Keratinocyte (primary cell): ENCODE measurements around the gene KIAA1191. TPM values are rescaled to one million over a fixed set of nuclear protein-coding genes. Genes with fewer than 3 reads are reported as not detected.
"Not testable (repeated sequence)": the region's sequence is repeated elsewhere in the genome, so short reads cannot be mapped to it uniquely, and the experiment has no call there.

Experiments
- DNase-seq: peaks from one replicate; pipeline ENCODE4 v3.0.0-alpha.2; 2011; ENCODE audit warnings: low read depth, missing footprints, low spot score
- FAIRE-seq: peaks from 2 replicates; lab custom pipeline; 2011; peaks lifted over from hg19 to GRCh38; lab: Jason Lieb, UNC
- H2AFZ ChIP-seq: 2 replicates; pipeline ENCODE4 v1.6.0; 2012; ENCODE audit warnings: low read length, control low read depth, inconsistent platforms; ENCODE audit not compliant: control insufficient read depth
- H3K27ac ChIP-seq: 2 replicates; pipeline ENCODE4 v1.5.1; 2011; ENCODE audit warnings: low read length; ENCODE audit not compliant: control insufficient read depth, insufficient read depth
- H3K27me3 ChIP-seq: 3 replicates; pipeline ENCODE4 v1.6.0; 2011; ENCODE audit warnings: low read length; ENCODE audit not compliant: control insufficient read depth, insufficient read depth; ENCODE audit errors: extremely low read depth
- H3K36me3 ChIP-seq, 2 experiments: 2 replicates in 1 of 2; 3 replicates in 1 of 2; pipeline ENCODE4 v1.5.1; 2011; ENCODE audit warnings: low read length in 2 of 2, mild to moderate bottlenecking in 1 of 2; ENCODE audit not compliant: control insufficient read depth in 2 of 2, insufficient read depth in 2 of 2; ENCODE audit errors: extremely low read depth in 1 of 2
- H3K4me1 ChIP-seq: 3 replicates; pipeline ENCODE4 v1.5.1; 2011; ENCODE audit warnings: low read length; ENCODE audit not compliant: control insufficient read depth, insufficient read depth; ENCODE audit errors: extremely low read depth
- H3K4me2 ChIP-seq: 3 replicates; pipeline ENCODE4 v1.6.0; 2011; ENCODE audit warnings: low read depth, low read length; ENCODE audit not compliant: control insufficient read depth, insufficient read depth; ENCODE audit errors: extremely low read depth
- H3K4me3 ChIP-seq, 3 experiments: fragments of 200-600 bp in 1 of 3; sonication (generic) in 1 of 3; 2 replicates in 2 of 3; 3 replicates in 1 of 3; pipeline ENCODE4 v1.5.1; 2011 to 2016; ENCODE audit warnings: low read length in 3 of 3, mild to moderate bottlenecking in 3 of 3, control low read depth in 2 of 3, inconsistent platforms in 1 of 3, low read depth in 1 of 3, mixed read lengths in 1 of 3, mixed run types in 1 of 3, moderate library complexity in 1 of 3; ENCODE audit not compliant: control insufficient read depth in 2 of 3, insufficient read depth in 2 of 3; ENCODE audit errors: extremely low read depth in 1 of 3
- H3K79me2 ChIP-seq: 2 replicates; pipeline ENCODE4 v1.6.0; 2012; ENCODE audit warnings: low read length; ENCODE audit not compliant: control insufficient read depth, insufficient read depth
- H3K9ac ChIP-seq: 3 replicates; pipeline ENCODE4 v1.6.0; 2011; ENCODE audit warnings: low read length; ENCODE audit not compliant: control insufficient read depth, insufficient read depth; ENCODE audit errors: extremely low read depth
- H3K9me1 ChIP-seq: 3 replicates; pipeline ENCODE4 v1.6.0; 2011; ENCODE audit warnings: low read length; ENCODE audit not compliant: control insufficient read depth, insufficient read depth; ENCODE audit errors: extremely low read depth
- H3K9me3 ChIP-seq: 2 replicates; pipeline ENCODE4 v1.5.1; 2012; ENCODE audit warnings: low read depth, low read length; ENCODE audit not compliant: control insufficient read depth
- H4K20me1 ChIP-seq: 3 replicates; pipeline ENCODE4 v1.6.0; 2011; ENCODE audit warnings: low read length; ENCODE audit not compliant: control insufficient read depth, insufficient read depth; ENCODE audit errors: extremely low read depth
- EZH2 ChIP-seq: IDR thresholded peaks from one replicate; pipeline ENCODE4 v1.6.1; 2012; ENCODE audit warnings: inconsistent platforms, mild to moderate bottlenecking, low read length, moderate library complexity
- dilution Hi-C: fragments of 300-500 bp; cut with MboI; formaldehyde crosslinking; loops from one replicate; pipeline ENCODE4 v1.7.0; 2020; ENCODE audit warnings: low sequenced_read_pairs; ENCODE audit not compliant: extremely low pct_ligation_motif_present
- polyA plus RNA-seq, 5 experiments: library from polyadenylated mRNA; depleted of rRNA in 3 of 5; stranded (reverse) in 3 of 5; stranded (forward) in 1 of 5; unstranded in 1 of 5; fragments of >200 nt; gene quantifications; 1 replicate in 1 of 5; 2 replicates in 3 of 5; 3 replicates in 1 of 5; pipeline versions ENCODE4 v1.2.1 to v1.2.3, GENCODE V29; 2011 to 2012; ENCODE audit warnings: missing spikeins in 2 of 5, low read depth in 1 of 5, low replicate concordance in 1 of 5
- small RNA-seq, 3 experiments: library from RNA; depleted of rRNA; stranded (forward); fragments of <200 nt; gene quantifications; one replicate each; pipeline ENCODE3, GENCODE V24; 2012; ENCODE audit warnings: low read depth in 3 of 3, low replicate concordance in 1 of 3; ENCODE audit not compliant: insufficient read length in 3 of 3
- TF ChIP-seq, protein P1 (sequence below), 3 experiments: IDR thresholded peaks in 1 of 3; conservative IDR thresholded peaks in 1 of 3; optimal IDR thresholded peaks in 1 of 3; 2 replicates in 2 of 3; 3 replicates in 1 of 3; pipeline versions ENCODE3 to v1.5.1; 2011; ENCODE audit warnings: low read length in 3 of 3, mild to moderate bottlenecking in 3 of 3, moderate library complexity in 2 of 3, control low read depth in 1 of 3, inconsistent platforms in 1 of 3; ENCODE audit not compliant: insufficient read depth in 2 of 3; ENCODE audit errors: extremely low read depth in 1 of 3

The KIAA1191 gene
- polyA plus RNA-seq, 1 donor (not counting 4 experiments of a cell fraction or from before 2014, with no cell fraction given): 100 TPM

DNA sequence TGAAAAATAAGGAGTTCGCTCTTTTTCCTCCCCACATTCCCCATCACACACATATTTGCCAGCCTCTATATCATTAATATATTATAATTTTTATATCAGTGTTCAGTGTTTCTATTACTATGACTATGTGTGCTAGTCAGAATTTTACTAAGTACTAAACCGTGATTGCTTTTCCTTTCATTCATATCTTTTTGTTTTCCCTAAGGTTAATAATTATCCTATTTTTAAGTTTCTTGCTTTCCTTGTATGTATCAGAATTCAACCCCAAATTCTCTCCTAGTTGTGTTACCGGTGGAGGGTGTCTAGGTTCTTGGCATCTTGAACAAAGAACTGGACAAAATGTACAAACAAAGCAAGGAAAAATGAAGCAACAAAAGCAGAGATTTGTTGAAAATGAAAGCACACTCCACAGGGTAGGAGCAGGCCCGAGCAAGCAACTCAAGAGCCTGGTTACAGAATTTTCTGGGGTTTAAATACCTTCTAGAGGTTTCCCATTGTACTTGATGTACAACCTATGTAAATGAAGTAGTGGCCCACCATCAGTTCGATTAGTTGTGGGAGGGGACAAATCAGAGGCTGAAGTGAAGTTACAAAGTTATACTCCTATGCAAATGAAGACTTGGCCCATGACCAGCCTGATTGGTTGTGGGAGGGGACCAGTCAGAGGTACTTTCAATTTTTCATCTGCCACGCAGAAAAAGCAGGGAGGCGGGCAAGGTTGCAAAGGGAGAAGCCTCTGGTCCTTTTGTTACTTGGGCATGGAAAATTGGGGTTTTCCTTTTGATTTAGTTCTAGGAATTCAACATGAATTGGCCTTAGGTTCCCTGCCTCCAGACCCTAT is 43.8 kb downstream of the KIAA1191 start:
- Histone ChIP-seq H3K36me3 (peaks cover 4% of the 10 kb centered on the region in 2 experiments), H3K79me2 (no peaks in the 10 kb centered on the region), H3K9me1 (no peaks in the 10 kb centered on the region), H2AFZ (no peak overlapping the region), H3K4me2 (no peak overlapping the region), H3K9me3 (no peaks in the 10 kb centered on the region), H3K27ac (no peak overlapping the region), H3K4me3 (no peak overlapping the region), H4K20me1 (no peaks in the 10 kb centered on the region), H3K27me3 (no peaks in the 10 kb centered on the region), H3K9ac (no peak overlapping the region), H3K4me1 (no peaks in the 10 kb centered on the region)
- dilution Hi-C loops: no loop called here
- TF ChIP-seq, protein P1, sequence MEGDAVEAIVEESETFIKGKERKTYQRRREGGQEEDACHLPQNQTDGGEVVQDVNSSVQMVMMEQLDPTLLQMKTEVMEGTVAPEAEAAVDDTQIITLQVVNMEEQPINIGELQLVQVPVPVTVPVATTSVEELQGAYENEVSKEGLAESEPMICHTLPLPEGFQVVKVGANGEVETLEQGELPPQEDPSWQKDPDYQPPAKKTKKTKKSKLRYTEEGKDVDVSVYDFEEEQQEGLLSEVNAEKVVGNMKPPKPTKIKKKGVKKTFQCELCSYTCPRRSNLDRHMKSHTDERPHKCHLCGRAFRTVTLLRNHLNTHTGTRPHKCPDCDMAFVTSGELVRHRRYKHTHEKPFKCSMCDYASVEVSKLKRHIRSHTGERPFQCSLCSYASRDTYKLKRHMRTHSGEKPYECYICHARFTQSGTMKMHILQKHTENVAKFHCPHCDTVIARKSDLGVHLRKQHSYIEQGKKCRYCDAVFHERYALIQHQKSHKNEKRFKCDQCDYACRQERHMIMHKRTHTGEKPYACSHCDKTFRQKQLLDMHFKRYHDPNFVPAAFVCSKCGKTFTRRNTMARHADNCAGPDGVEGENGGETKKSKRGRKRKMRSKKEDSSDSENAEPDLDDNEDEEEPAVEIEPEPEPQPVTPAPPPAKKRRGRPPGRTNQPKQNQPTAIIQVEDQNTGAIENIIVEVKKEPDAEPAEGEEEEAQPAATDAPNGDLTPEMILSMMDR (optimal IDR thresholded peaks at IDR 0.05 in 1 of 3, IDR thresholded peaks at IDR 0.05 in 1 of 3, conservative IDR thresholded peaks at IDR 0.05 in 1 of 3; ENCODE audit: extremely low read depth in 1 of 3, insufficient read depth in 2 of 3, low read length in 3 of 3): no peak
- TF ChIP-seq EZH2: no peak
- FAIRE-seq: no peak
- no peak for DNase-seq

DNA sequence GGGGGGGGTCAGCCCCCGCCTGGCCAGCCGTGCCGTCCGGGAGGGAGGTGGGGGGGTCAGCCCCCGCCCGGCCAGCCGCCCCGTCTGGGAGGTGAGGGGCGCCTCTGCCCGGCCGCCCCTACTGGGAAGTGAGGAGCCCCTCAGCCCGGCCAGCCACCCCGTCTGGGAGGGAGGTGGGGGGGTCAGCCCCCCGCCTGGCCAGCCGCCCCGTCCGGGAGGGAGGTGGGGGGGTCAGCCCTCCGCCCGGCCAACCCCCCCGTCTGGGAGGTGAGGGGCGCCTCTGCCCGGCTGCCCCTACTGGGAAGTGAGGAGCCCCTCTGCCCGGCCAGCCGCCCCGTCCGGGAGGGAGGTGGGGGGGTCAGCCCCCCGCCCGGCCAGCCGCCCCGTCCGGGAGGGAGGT is 56.2 kb downstream of the KIAA1191 start:
- FAIRE-seq, H3K27me3 ChIP-seq, dilution Hi-C loops, H3K9me3 ChIP-seq, H3K4me1 ChIP-seq, H3K9me1 ChIP-seq, H3K79me2 ChIP-seq, H3K27ac ChIP-seq, H3K4me3 ChIP-seq, DNase-seq, H2AFZ ChIP-seq, H3K9ac ChIP-seq, H4K20me1 ChIP-seq, H3K4me2 ChIP-seq, H3K36me3 ChIP-seq: not testable (repeated sequence)

Small RNA genes within 50 kb of the gene (small RNA-seq; reads per million reads assigned to genes)
- 0.60 to 9.0 (median 1.8) reads per million in 3 experiments for gene MIR1271

Other genes starting within 250 kb of the KIAA1191 start
- gene SIMC1, start 123.3 kb downstream of the KIAA1191 start, polyA plus RNA-seq: 3.6 to 11.4 TPM (median 5.2 TPM) in 3 replicates
- gene ARL10, start 3.7 kb upstream of the KIAA1191 start, polyA plus RNA-seq: 0.70 to 2.4 TPM (median 1.6 TPM) in 3 replicates
- gene NOP16, start 26.8 kb upstream of the KIAA1191 start, polyA plus RNA-seq: 73.3 to 101 TPM (median 96.7 TPM) in 3 replicates
- 74.6 to 91.4 TPM (median 87.9 TPM) in 3 replicates for gene HIGD2A, start 27.0 kb upstream of the KIAA1191 start, polyA plus RNA-seq
- 326 to 485 TPM (median 427 TPM) in 3 replicates for gene CLTB, start 54.8 kb upstream of the KIAA1191 start, polyA plus RNA-seq
- gene FAF2, start 86.6 kb upstream of the KIAA1191 start, polyA plus RNA-seq: 44.7 to 63.2 TPM (median 52.9 TPM) in 3 replicates
- 5.3 to 9.9 TPM (median 6.4 TPM) in 3 replicates for gene RNF44, start 175.6 kb upstream of the KIAA1191 start, polyA plus RNA-seq
- gene CDHR2, start 187.6 kb upstream of the KIAA1191 start, polyA plus RNA-seq: 0.01 TPM in 2 of 3 replicates, not detected in the other
- gene GPRIN1, start 248.4 kb upstream of the KIAA1191 start, polyA plus RNA-seq: 4.0 to 4.6 TPM (median 4.4 TPM) in 3 replicates